ENCODE results near the gene LIN28A.

Gene LIN28A

DNA sequence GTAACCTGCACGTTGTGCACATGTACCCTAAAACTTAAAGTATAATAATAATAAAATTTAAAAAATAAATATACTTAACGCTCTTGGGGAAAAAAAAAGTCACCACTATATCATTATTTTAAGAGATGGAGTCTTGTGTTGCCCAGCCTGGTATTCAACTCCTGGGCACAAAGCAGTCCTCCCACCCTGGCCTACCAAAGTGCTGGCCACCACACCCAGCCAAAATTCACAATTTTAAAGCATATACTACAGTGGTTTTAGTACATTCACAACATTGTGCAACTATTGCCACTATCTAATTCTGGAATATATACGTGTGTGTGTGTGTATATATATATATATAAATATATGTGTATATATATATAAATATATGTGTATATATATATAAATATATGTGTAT lies 67.5 kb downstream of the LIN28A start:
- peaks cover 56% of the 10 kb centered on the region for H3K36me3 ChIP-seq
- peaks cover 18 to 21% of the 10 kb centered on the region in 2 experiments for H3K4me1 ChIP-seq (ENCODE audit: control insufficient read depth in 1 of 2, insufficient read depth in 1 of 2, low read depth in 1 of 2, low read length in 1 of 2)
- H3K27ac ChIP-seq = no peak overlapping the region
- TF ChIP-seq, protein P1, sequence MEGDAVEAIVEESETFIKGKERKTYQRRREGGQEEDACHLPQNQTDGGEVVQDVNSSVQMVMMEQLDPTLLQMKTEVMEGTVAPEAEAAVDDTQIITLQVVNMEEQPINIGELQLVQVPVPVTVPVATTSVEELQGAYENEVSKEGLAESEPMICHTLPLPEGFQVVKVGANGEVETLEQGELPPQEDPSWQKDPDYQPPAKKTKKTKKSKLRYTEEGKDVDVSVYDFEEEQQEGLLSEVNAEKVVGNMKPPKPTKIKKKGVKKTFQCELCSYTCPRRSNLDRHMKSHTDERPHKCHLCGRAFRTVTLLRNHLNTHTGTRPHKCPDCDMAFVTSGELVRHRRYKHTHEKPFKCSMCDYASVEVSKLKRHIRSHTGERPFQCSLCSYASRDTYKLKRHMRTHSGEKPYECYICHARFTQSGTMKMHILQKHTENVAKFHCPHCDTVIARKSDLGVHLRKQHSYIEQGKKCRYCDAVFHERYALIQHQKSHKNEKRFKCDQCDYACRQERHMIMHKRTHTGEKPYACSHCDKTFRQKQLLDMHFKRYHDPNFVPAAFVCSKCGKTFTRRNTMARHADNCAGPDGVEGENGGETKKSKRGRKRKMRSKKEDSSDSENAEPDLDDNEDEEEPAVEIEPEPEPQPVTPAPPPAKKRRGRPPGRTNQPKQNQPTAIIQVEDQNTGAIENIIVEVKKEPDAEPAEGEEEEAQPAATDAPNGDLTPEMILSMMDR (IDR thresholded peaks at IDR 0.05) = no peak
- H3K4me3 ChIP-seq (ENCODE audit: low read depth in 1 of 2, low read length in 1 of 2) = no peak overlapping the region
- H3K27me3 ChIP-seq = no peaks in the 10 kb centered on the region
- H3K9me3 ChIP-seq = no peaks in the 10 kb centered on the region

DNA sequence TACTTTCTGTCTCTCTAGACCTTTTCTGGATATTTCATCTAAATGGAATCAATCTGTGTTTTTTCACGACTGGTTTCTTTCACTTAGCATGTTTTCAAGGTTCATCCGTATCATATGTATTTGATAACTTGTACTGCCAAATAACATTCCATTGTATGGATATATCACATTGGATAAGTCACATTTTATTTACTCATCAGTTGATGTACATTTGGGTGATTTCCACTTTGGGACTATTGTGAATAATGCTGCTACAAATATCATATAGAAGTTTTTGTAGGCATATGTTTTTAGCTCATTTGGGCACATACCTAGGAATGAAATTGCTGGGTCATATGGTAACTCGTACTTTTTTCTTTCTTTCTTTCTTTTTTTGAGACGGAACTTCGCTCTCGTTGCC lies 68.4 kb downstream of the LIN28A start:
- Histone ChIP-seq H3K9me3 (no peaks in the 10 kb centered on the region), H3K27me3 (no peaks in the 10 kb centered on the region), H3K36me3 (peaks cover 51% of the 10 kb centered on the region), H3K4me3 (ENCODE audit: low read depth in 1 of 2, low read length in 1 of 2) (no peak overlapping the region), H3K27ac (peak overlapping the region; percentile 36), H3K4me1 (ENCODE audit: control insufficient read depth in 1 of 2, insufficient read depth in 1 of 2, low read depth in 1 of 2, low read length in 1 of 2) (peaks cover 10 to 13% of the 10 kb centered on the region in 2 experiments)
- TF ChIP-seq, protein P1 (IDR thresholded peaks at IDR 0.05) = no peak

Data from neutrophil (primary cell).